Fibroblast of the aortic adventitia (primary cell): Measurements from ENCODE around the gene COMMD3. TPM values are rescaled to one million over a fixed set of nuclear protein-coding genes. Genes with fewer than 3 reads are reported as not detected.

Source experiments
- DNase-seq: peaks from one replicate; pipeline ENCODE4 v3.0.0-alpha.2; 2010; ENCODE audit warnings: low read depth
- H3K4me3 ChIP-seq: 2 replicates; pipeline ENCODE4 v1.5.1; 2011; ENCODE audit warnings: low read depth, mild to moderate bottlenecking, control low read depth, low read length, moderate library complexity
- small RNA-seq: library from RNA; depleted of rRNA; stranded (forward); fragments of <200 nt; gene quantifications from one replicate; pipeline ENCODE3, GENCODE V24; 2012
- total RNA-seq: library from RNA; depleted of rRNA; stranded (reverse); fragments of >200 nt; gene quantifications from 2 replicates; pipeline ENCODE4 v1.2.3, GENCODE V29; 2012; ENCODE audit warnings: low replicate concordance
- TF ChIP-seq, protein P1 (sequence below): IDR thresholded peaks from 2 replicates; pipeline ENCODE4 v1.5.1; 2011; ENCODE audit warnings: mild to moderate bottlenecking, low read length, control low read depth, inconsistent platforms; ENCODE audit not compliant: insufficient read depth

Gene COMMD3
- total RNA-seq, 1 donor = 56.9 TPM

DNA sequence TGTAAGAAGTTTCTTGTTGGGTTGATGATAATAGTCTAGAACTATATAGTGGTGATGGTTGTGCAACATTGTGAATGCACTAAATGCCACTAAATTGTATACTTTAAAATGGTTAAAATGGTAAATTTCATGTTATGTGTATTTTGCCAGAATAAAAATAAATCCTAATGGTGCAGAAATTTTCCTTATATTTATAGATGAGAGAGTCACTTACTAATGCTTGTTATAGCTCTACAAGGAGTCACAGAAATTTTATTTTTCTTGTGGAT lies 50.2 kb downstream of the COMMD3 start:
- TF ChIP-seq, protein P1, sequence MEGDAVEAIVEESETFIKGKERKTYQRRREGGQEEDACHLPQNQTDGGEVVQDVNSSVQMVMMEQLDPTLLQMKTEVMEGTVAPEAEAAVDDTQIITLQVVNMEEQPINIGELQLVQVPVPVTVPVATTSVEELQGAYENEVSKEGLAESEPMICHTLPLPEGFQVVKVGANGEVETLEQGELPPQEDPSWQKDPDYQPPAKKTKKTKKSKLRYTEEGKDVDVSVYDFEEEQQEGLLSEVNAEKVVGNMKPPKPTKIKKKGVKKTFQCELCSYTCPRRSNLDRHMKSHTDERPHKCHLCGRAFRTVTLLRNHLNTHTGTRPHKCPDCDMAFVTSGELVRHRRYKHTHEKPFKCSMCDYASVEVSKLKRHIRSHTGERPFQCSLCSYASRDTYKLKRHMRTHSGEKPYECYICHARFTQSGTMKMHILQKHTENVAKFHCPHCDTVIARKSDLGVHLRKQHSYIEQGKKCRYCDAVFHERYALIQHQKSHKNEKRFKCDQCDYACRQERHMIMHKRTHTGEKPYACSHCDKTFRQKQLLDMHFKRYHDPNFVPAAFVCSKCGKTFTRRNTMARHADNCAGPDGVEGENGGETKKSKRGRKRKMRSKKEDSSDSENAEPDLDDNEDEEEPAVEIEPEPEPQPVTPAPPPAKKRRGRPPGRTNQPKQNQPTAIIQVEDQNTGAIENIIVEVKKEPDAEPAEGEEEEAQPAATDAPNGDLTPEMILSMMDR = no peak
- H3K4me3 ChIP-seq = no peak overlapping the region
- no peak for DNase-seq

DNA sequence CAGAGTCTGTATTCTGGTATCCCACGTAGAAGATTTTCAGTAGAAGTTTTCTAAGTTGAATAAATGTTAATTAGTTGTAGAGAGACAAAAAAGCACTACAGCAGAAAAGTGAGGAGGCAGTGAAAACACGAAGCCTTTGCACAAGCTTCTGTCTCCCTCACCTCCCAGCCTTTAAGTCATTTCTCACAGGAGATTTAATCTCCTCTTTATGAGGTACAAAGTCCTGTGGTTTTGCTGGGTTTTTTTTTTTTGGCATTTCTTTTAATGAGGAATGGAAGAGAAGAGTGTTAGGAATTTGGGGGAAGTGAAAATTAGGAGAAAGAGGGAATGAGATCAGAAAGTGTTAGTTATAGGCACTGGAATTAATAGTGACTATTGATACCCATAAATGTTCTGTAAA lies 50.6 kb downstream of the COMMD3 start:
- TF ChIP-seq, protein P1 = no peak

DNA sequence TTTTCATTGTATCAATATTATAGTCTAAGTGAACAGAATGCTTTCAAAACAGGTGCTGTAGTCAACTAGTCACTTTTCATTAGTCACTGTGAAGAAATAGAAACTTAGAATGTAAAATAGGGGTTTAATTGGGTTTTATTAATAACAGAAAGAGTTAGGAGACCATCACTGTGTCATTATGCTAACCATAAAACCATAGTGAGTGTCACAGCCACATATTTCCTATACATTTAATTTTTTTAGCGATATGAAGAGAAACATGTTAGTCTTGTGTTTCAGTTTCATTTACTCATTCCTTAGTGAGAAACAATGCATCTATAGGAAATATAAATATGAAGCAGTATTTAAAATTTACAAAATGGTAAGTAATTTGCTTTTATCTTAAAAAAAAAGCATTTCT lies 51.3 kb downstream of the COMMD3 start:
- no peak overlapping the region for H3K4me3 ChIP-seq
- TF ChIP-seq, protein P1 = no peak

More for the DNA sequence above, 50.6 kb downstream of the COMMD3 start:
- DNase-seq = no peak
- H3K4me3 ChIP-seq = no peak overlapping the region

DNA sequence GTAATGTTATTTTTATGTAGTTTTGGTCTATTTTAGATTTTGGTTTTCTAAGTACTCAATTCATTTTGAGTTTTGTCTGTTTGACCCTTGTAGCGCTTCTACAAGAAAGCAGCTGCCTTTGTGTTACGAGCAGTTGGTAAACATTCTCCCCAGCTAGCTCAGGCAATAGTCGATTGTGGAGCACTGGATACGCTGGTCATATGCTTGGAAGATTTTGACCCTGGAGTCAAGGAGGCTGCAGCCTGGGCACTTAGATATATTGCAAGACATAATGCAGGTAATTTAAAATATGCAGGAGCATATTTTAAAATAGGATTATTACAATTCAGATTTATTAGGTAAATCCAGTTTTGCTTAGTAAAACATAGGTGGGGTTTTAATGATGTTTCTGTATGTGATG lies 52.2 kb downstream of the COMMD3 start:
- TF ChIP-seq, protein P1 = no peak
- DNase-seq = no peak
- no peak overlapping the region for H3K4me3 ChIP-seq

More for the DNA sequence above, 51.3 kb downstream of the COMMD3 start:
- DNase-seq = no peak

DNA sequence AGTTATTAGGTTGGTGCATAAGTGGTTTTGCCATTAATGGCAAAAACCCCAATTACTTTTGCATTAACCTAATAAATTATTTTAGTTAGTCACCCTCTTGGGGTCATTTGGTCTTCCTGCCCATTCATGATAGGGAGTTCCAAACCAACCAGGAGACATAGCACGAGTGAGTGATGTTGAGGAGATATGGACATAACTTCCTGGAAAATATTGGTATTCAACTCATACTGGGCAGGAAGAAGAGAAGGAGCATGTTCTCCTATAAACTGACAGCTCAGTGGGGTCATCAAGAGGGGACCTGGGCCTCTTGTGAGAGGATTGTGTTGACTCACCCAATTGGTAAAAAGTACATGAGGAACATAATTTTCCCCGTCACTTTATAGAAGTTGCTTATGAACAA lies 52.8 kb downstream of the COMMD3 start:
- TF ChIP-seq, protein P1 = no peak
- H3K4me3 ChIP-seq = no peak overlapping the region
- no peak for DNase-seq

DNA sequence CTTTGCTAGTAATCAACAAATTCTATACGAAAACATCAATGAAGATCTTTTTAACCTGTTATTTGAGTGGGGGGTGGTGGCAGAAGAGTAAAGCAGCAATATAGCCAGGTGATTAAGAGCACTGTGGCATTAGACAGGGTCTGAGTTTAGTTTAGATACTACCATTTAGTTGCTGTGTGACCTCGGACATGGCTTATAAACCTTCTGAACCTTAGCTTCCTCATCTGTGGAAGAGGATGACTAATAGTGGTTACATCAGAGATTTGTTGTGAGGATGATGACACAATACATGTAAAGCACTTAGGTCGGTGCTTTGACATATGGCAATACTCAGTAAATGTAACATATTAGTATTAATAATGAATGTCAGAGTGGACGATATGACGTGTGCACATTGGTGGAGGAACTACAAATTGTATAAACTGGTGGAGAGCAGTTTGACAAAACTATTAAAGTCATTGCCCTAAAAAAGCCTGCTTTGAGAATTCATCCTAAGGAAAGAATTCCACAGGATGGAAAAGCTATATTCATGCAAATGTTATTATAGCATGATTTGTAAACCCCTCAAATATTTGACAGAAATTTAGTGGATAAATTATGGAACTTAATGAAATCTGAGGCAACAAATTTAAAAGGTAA lies 53.4 kb downstream of the COMMD3 start:
- H3K4me3 ChIP-seq = no peak overlapping the region
- no peak for DNase-seq
- TF ChIP-seq, protein P1 = no peak

Small RNA genes within 50 kb of the gene (small RNA-seq; reads per million reads assigned to genes)
- gene AL158211.3 = 0.32 reads per million

Other genes starting within 250 kb of the COMMD3 start
- gene EBLN1, start 98.4 kb upstream of the COMMD3 start, total RNA-seq = not detected in 2 replicates
- gene BMI1, start 4.7 kb downstream of the COMMD3 start, total RNA-seq = 45.3 and 60.9 TPM in 2 replicates
- gene SPAG6, start 29.1 kb downstream of the COMMD3 start, total RNA-seq = not detected in 2 replicates